GM18873 (cell line): Measurements from ENCODE around the gene CIROP.

Source experiments
- ATAC-seq: cut with Tn5 transposase; IDR thresholded peaks from one replicate; pipeline ENCODE4 v1.9.1; 2021; ENCODE audit warnings: mild to moderate bottlenecking, moderate library complexity, moderate number of reproducible peaks; ENCODE audit not compliant: unreplicated experiment, low FRiP score

Gene CIROP

GRCh38 chr14:23095196-23096108 is 9.3 kb downstream of the CIROP start, which contains the start of gene C14orf119:
Gene C14orf119 (plus strand): TSS chr14:23095505. CDS start chr14:23097659, 2,154 bp downstream.
- peak; percentile 92 for ATAC-seq

GRCh38 chr14:23094666-23095195 is 10.1 kb downstream of the CIROP start, which contains the start of gene ACIN1:
Gene ACIN1 (minus strand): TSS chr14:23095136. CDS start chr14:23095112, 24 bp downstream.
- peak; percentile 24 for ATAC-seq

GRCh38 chr14:23093991-23094665 is 10.7 kb downstream of the CIROP start:
- no peak for ATAC-seq

GRCh38 chr14:23093526-23093925 is 11.3 kb downstream of the CIROP start:
- ATAC-seq = no peak

- ATAC-seq = no peak
These were observed 11.7 kb downstream of the CIROP start for GRCh38 chr14:23093104-23093503.

GRCh38 chr14:23091294-23092225 is 13.2 kb downstream of the CIROP start:
- no peak for ATAC-seq

GRCh38 chr14:23090254-23090636 is 14.5 kb downstream of the CIROP start:
- no peak for ATAC-seq

GRCh38 chr14:23089498-23090253 is 15.1 kb downstream of the CIROP start:
- no peak for ATAC-seq

GRCh38 chr14:23086565-23086964 is 18.2 kb downstream of the CIROP start:
- ATAC-seq = no peak

GRCh38 chr14:23085458-23085857 is 19.3 kb downstream of the CIROP start:
- no peak for ATAC-seq

GRCh38 chr14:23080474-23080873 is 24.3 kb downstream of the CIROP start:
- no peak for ATAC-seq

GRCh38 chr14:23079716-23080115 is 25.1 kb downstream of the CIROP start:
- ATAC-seq = no peak

GRCh38 chr14:23078692-23079116 is 26.1 kb downstream of the CIROP start:
- ATAC-seq = no peak

GRCh38 chr14:23077962-23078361 is 26.8 kb downstream of the CIROP start:
- ATAC-seq = no peak

GRCh38 chr14:23076785-23077408 is 27.9 kb downstream of the CIROP start:
- ATAC-seq = no peak

- ATAC-seq = no peak
These were observed 29.9 kb downstream of the CIROP start for GRCh38 chr14:23074906-23075305.

- no peak for ATAC-seq
These were observed 32.8 kb downstream of the CIROP start for GRCh38 chr14:23071921-23072539.

- no peak for ATAC-seq
These were observed 33.4 kb downstream of the CIROP start for GRCh38 chr14:23071244-23071920.
